ENCODE data around the gene ACTL7B.
A peak's percentile ranks its signal among the peaks of the same experiment; 100 is the strongest.
"Not testable (repeated sequence)": the region's sequence is repeated elsewhere in the genome, so short reads cannot be mapped to it uniquely, and the experiment has no call there.

ACTL7B gene

DNA sequence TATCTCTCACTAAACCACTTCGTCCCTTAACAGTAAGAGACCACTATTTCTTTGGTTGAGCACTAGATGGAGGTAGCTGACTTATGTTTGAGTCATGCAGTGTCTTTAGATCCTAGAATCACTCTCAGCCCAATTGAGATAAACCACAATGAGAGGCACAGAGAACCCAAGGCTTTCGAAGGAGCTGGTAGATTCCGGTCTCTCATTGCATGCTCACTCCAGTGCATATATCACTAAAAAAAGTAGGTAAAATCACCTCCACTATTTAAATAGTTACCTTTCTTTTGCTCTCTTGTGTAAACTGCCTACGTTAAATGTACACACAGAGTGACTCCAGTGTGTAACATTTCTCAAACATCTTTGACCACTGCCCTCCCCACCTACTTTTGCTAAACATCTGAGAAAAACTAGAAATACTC is 33.9 kb upstream of the ACTL7B start:
- Histone ChIP-seq H3K9me3 (ENCODE audit: insufficient read depth, low read length) (no peaks in the 10 kb centered on the region), H3K27ac (ENCODE audit: low read length) (no peak overlapping the region), H3K36me3 (replicated peaks; ENCODE audit: low read depth, low read length) (peaks cover 35% of the 10 kb centered on the region), H3K4me3 (ENCODE audit: low read length) (no peak overlapping the region), H3K79me2 (ENCODE audit: low read length) (no peaks in the 10 kb centered on the region), H4K20me1 (ENCODE audit: insufficient read depth, low read length) (no peaks in the 10 kb centered on the region), H3K9ac (ENCODE audit: low read length) (no peak overlapping the region), H3K4me2 (ENCODE audit: low read length) (no peak overlapping the region), H3K27me3 (ENCODE audit: low read depth, low read length) (no peaks in the 10 kb centered on the region), H2AFZ (ENCODE audit: low read depth, low read length) (no peak overlapping the region), H3K4me1 (ENCODE audit: low read length) (peaks cover 21% of the 10 kb centered on the region)
- no peak for TF ChIP-seq EZH2phosphoT487 (IDR thresholded peaks at IDR 0.05; ENCODE audit: low read depth)
- peak; percentile 38 for TF ChIP-seq CTCF (IDR thresholded peaks at IDR 0.05; ENCODE audit: low read depth, low read length)

DNA sequence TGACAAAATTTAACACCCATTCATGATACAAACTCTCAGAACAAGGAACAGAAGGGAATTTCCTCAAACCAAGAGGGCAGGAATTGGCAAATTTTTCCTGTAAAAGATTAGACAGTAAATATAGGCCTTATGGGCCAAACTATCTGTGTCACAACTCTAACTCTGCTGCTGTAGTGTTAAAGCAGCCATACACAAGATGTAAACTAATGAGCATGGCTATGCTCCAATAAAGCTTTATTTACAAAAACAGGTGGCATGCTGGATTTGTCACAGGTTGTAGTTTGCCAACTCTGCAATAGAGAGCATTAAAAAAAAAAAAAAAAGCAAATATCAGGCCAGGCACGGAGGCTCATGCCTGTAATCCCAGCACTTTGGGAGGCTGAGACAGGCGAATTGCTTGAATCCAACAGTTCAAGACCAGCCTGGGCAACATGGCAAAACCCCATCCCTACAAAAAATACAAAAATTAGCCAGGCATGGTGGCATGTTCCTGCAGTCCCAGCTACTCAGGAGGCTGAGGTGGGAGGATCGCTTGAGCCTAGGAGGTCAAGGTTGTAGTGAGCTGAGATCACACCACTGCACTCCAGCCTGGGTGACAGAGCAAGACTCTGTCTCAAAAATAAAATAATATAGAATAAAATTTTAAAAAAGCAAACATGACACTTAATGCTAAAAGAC is 30.9 kb upstream of the ACTL7B start:
- peak overlapping the region; percentile 41; the same call in 1 of the 2 replicates for H3K4me2 ChIP-seq (ENCODE audit: low read length)
- not testable (repeated sequence) for H2AFZ ChIP-seq (ENCODE audit: low read depth, low read length); H3K27me3 ChIP-seq (ENCODE audit: low read depth, low read length); H3K27ac ChIP-seq (ENCODE audit: low read length); H3K4me3 ChIP-seq (ENCODE audit: low read length); H3K9me3 ChIP-seq (ENCODE audit: insufficient read depth, low read length); H3K79me2 ChIP-seq (ENCODE audit: low read length); H4K20me1 ChIP-seq (ENCODE audit: insufficient read depth, low read length); H3K9ac ChIP-seq (ENCODE audit: low read length)
- peaks cover 20% of the 10 kb centered on the region for H3K36me3 ChIP-seq (replicated peaks; ENCODE audit: low read depth, low read length)
- H3K4me1 ChIP-seq (ENCODE audit: low read length) = peaks cover 21% of the 10 kb centered on the region

GRCh38 chr9:108885643-108886348 is 30.0 kb upstream of the ACTL7B start:
- Histone ChIP-seq H3K36me3 (replicated peaks; ENCODE audit: low read depth, low read length) (peaks cover 20% of the 10 kb centered on the region), H3K4me1 (ENCODE audit: low read length) (peaks cover 21% of the 10 kb centered on the region), H4K20me1 (ENCODE audit: insufficient read depth, low read length) (no peaks in the 10 kb centered on the region), H3K9ac (ENCODE audit: low read length) (no peak overlapping the region), H3K4me2 (ENCODE audit: low read length) (peak overlapping the region; percentile 41), H3K27me3 (ENCODE audit: low read depth, low read length) (no peaks in the 10 kb centered on the region), H3K4me3 (ENCODE audit: low read length) (no peak overlapping the region), H3K79me2 (ENCODE audit: low read length) (no peaks in the 10 kb centered on the region), H2AFZ (ENCODE audit: low read depth, low read length) (no peak overlapping the region), H3K9me3 (ENCODE audit: insufficient read depth, low read length) (no peaks in the 10 kb centered on the region), H3K27ac (ENCODE audit: low read length) (peak overlapping the region; percentile 37)
- no peak for TF ChIP-seq EZH2phosphoT487 (IDR thresholded peaks at IDR 0.05; ENCODE audit: low read depth)
- TF ChIP-seq CTCF (IDR thresholded peaks at IDR 0.05; ENCODE audit: low read depth, low read length) = no peak

DNA sequence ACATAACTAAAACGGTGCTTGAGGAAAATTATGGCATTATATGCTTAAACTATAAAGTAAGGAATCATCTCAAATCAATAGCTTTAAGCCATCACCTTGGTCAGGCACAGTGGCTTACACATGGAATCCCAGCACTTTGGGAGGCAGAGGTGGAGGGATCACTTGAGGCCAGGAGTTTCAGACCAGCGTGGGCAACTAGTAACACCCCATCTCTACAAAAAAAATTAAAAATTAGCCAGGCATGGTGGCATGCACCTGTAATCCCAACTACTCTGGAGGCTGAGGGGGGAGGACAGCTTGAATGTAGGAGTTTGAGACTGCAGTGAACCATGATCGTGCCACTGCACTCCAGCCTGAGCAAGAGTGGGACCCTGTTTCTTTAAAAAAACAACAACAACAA is 28.9 kb upstream of the ACTL7B start:
- TF ChIP-seq CTCF (IDR thresholded peaks at IDR 0.05; ENCODE audit: low read depth, low read length) = no peak
- TF ChIP-seq EZH2phosphoT487 (IDR thresholded peaks at IDR 0.05; ENCODE audit: low read depth) = no peak
- peaks cover 20% of the 10 kb centered on the region for H3K36me3 ChIP-seq (replicated peaks; ENCODE audit: low read depth, low read length)

More for the DNA sequence above, 28.9 kb upstream of the ACTL7B start:
- no peak overlapping the region for H3K4me3 ChIP-seq (ENCODE audit: low read length)
- no peaks in the 10 kb centered on the region for H3K9me3 ChIP-seq (ENCODE audit: insufficient read depth, low read length)
- no peak overlapping the region for H3K9ac ChIP-seq (ENCODE audit: low read length)
- peaks cover 21% of the 10 kb centered on the region for H3K4me1 ChIP-seq (ENCODE audit: low read length)
- H3K27ac ChIP-seq (ENCODE audit: low read length) = no peak overlapping the region
- H4K20me1 ChIP-seq (ENCODE audit: insufficient read depth, low read length) = no peaks in the 10 kb centered on the region
- no peaks in the 10 kb centered on the region for H3K27me3 ChIP-seq (ENCODE audit: low read depth, low read length)
- no peaks in the 10 kb centered on the region for H3K79me2 ChIP-seq (ENCODE audit: low read length)
- H2AFZ ChIP-seq (ENCODE audit: low read depth, low read length) = no peak overlapping the region
- no peak overlapping the region for H3K4me2 ChIP-seq (ENCODE audit: low read length)

Measured in OCI-LY3 (cell line).